Activated CD8-positive, alpha-beta T cell treated with anti-CD3 and anti-CD28 coated beads, Interleukin-2, amount 10 ng/mL, durations not matched to agents 7 days and 5 days (primary cell): ENCODE measurements around the gene CMTM2. TPM values are rescaled to one million over a fixed set of nuclear protein-coding genes. Genes with fewer than 3 reads are reported as not detected.
A peak's percentile ranks its signal among the peaks of the same experiment; 100 is the strongest.

Experiments
- ATAC-seq: fragments of 150-1000 bp; cut with Tn5 transposase; one replicate; pipeline ENCODE4 v1.10.0; 2021; ENCODE audit warnings: moderate library complexity
- CTCF ChIA-PET: fragments of 350-600 bp; sonication (Branson Sonifier 250); formaldehyde crosslinking; loops from one replicate; lab custom pipeline; 2021; ENCODE audit warnings: antibody characterized with exemption; lab: Charles Lee
- POLR2A ChIA-PET: fragments of 350-600 bp; sonication (Branson Sonifier 250); formaldehyde crosslinking; loops from one replicate; lab custom pipeline; 2021; ENCODE audit warnings: antibody characterized with exemption; lab: Charles Lee
- DNase-seq: peaks from one replicate; pipeline ENCODE4 v3.0.0-alpha.2; 2020
- H3K27ac Mint-ChIP-seq: one replicate; pipeline ENCODE4 v1.8.0; 2021; ENCODE audit warnings: mild to moderate bottlenecking, mixed read lengths
- H3K27me3 Mint-ChIP-seq: one replicate; pipeline ENCODE4 v1.8.0; 2021; ENCODE audit warnings: low read depth, mixed read lengths
- H3K36me3 Mint-ChIP-seq: one replicate; pipeline ENCODE4 v1.8.0; 2021; ENCODE audit warnings: low read depth, mixed read lengths
- H3K4me1 Mint-ChIP-seq: one replicate; pipeline ENCODE4 v1.8.0; 2021; ENCODE audit warnings: low read depth, mixed read lengths
- H3K4me3 Mint-ChIP-seq: one replicate; pipeline ENCODE4 v1.8.0; 2021; ENCODE audit warnings: mild to moderate bottlenecking, mixed read lengths
- H3K9me3 Mint-ChIP-seq: one replicate; pipeline ENCODE4 v1.8.0; 2022; ENCODE audit warnings: mixed read lengths; ENCODE audit not compliant: insufficient read depth
- total RNA-seq, 2 experiments: library from RNA; stranded (reverse); gene quantifications; one replicate each; pipeline ENCODE4 v1.2.3, GENCODE V29; 2021

The CMTM2 gene
- total RNA-seq, 2 experiments from 2014 or later: 0.68 to 0.82 TPM

- no peaks in the 10 kb centered on the region for H3K27me3 Mint-ChIP-seq
- H3K36me3 Mint-ChIP-seq: peaks cover 15% of the 10 kb centered on the region
- H3K27ac Mint-ChIP-seq: peak overlapping the region; percentile 78
- ATAC-seq (no peak), DNase-seq (peak; percentile 52)
- CTCF ChIA-PET: interaction anchor here (1.2 to 3.2 kb wide), 3 partner anchors 9 to 77 kb away, joined by 3 to 25 read pairs (median 5); no protein-coding TSS in a partner anchor
- peak overlapping the region; percentile 16 for H3K4me3 Mint-ChIP-seq
- POLR2A ChIA-PET: interaction anchor here (1.0 kb wide), 1 partner anchor 47 kb away, joined by 3 read pairs; the partner anchor contains the start of gene CKLF
- H3K4me1 Mint-ChIP-seq: peaks cover 63% of the 10 kb centered on the region
- no peaks in the 10 kb centered on the region for H3K9me3 Mint-ChIP-seq
These were observed 20.5 kb downstream of the CMTM2 start for GRCh38 chr16:66599726-66600125.

GRCh38 chr16:66600477-66600876, 21.2 kb downstream of the CMTM2 start:
- Mint-ChIP-seq H3K27ac (peak overlapping the region; percentile 37), H3K36me3 (peaks cover 15% of the 10 kb centered on the region), H3K9me3 (no peaks in the 10 kb centered on the region), H3K27me3 (no peaks in the 10 kb centered on the region), H3K4me3 (no peak overlapping the region), H3K4me1 (peaks cover 59% of the 10 kb centered on the region)
- ChIA-PET CTCF (interaction anchor here (1.4 kb wide), 2 partner anchors 8 to 10 kb away, joined by 4 to 5 read pairs; no protein-coding TSS in a partner anchor), POLR2A (no interaction called here)
- ATAC-seq (no peak), DNase-seq (no peak)

- CTCF ChIA-PET: interaction anchor here (1.4 kb wide), 1 partner anchor 11 kb away, joined by 4 read pairs; no protein-coding TSS in a partner anchor
- no peak overlapping the region for H3K4me3 Mint-ChIP-seq
- ATAC-seq: no peak
- no peaks in the 10 kb centered on the region for H3K9me3 Mint-ChIP-seq
- peaks cover 21% of the 10 kb centered on the region for H3K36me3 Mint-ChIP-seq
- H3K27ac Mint-ChIP-seq: no peak overlapping the region
- POLR2A ChIA-PET: no interaction called here
- H3K4me1 Mint-ChIP-seq: peaks cover 62% of the 10 kb centered on the region
- H3K27me3 Mint-ChIP-seq: no peaks in the 10 kb centered on the region
- DNase-seq: no peak
These were observed 22.2 kb downstream of the CMTM2 start for GRCh38 chr16:66601471-66601870.

- Mint-ChIP-seq H3K4me1 (peaks cover 63% of the 10 kb centered on the region), H3K36me3 (peaks cover 37% of the 10 kb centered on the region), H3K27ac (peak overlapping the region; percentile 98), H3K27me3 (no peaks in the 10 kb centered on the region), H3K4me3 (peak overlapping the region; percentile 90), H3K9me3 (no peaks in the 10 kb centered on the region)
- ChIA-PET POLR2A (interaction anchor here (0.6 to 1.8 kb wide), 17 partner anchors 10 to 556 kb away, joined by 3 to 21 read pairs (median 3); partner anchors contain the start of gene CKLF), CTCF (interaction anchor here (0.7 to 2.7 kb wide), 12 partner anchors 9 to 198 kb away, joined by 3 to 19 read pairs (median 4); partner anchors contain the start of gene CKLF)
- ATAC-seq: peak; percentile 69
- peak; percentile 92 for DNase-seq
These were observed 24.5 kb downstream of the CMTM2 start for GRCh38 chr16:66603537-66604375.

- CTCF ChIA-PET: interaction anchor here (0.7 to 2.7 kb wide), 13 partner anchors 9 to 199 kb away, joined by 3 to 19 read pairs (median 4); partner anchors contain the start of gene CKLF
- Mint-ChIP-seq H3K4me1 (peaks cover 57% of the 10 kb centered on the region), H3K4me3 (peak within 1 kb of the TSS; percentile 90), H3K27me3 (no peaks in the 10 kb centered on the region), H3K36me3 (peaks cover 40% of the 10 kb centered on the region), H3K27ac (peak within 1 kb of the TSS; percentile 98), H3K9me3 (no peaks in the 10 kb centered on the region)
- POLR2A ChIA-PET: interaction anchor here (0.6 to 1.8 kb wide), 18 partner anchors 9 to 270 kb away, joined by 3 to 21 read pairs (median 3); partner anchors contain the start of genes CKLF and NAE1
- ATAC-seq: peak; percentile 64
- DNase-seq: peak; percentile 81
These were observed 25.3 kb downstream of the CMTM2 start, which contains the start of gene CMTM3 for GRCh38 chr16:66604376-66605176. CMTM3 (plus strand) TSS chr16:66604704; CDS start chr16:66604806, 102 bp downstream.

GRCh38 chr16:66605177-66605978, 26.1 kb downstream of the CMTM2 start:
- CTCF ChIA-PET: interaction anchor here (0.7 to 4.3 kb wide), 6 partner anchors 42 to 199 kb away, joined by 3 to 48 read pairs (median 12); partner anchors contain the start of gene CKLF
- H3K27me3 Mint-ChIP-seq: no peaks in the 10 kb centered on the region
- peaks cover 51% of the 10 kb centered on the region for H3K4me1 Mint-ChIP-seq

GRCh38 chr16:66605979-66606751, 26.9 kb downstream of the CMTM2 start:
- DNase-seq (peak; percentile 37), ATAC-seq (no peak)
- no peaks in the 10 kb centered on the region for H3K27me3 Mint-ChIP-seq
- POLR2A ChIA-PET: no interaction called here
- no peaks in the 10 kb centered on the region for H3K9me3 Mint-ChIP-seq
- peaks cover 46% of the 10 kb centered on the region for H3K4me1 Mint-ChIP-seq
- peak overlapping the region; percentile 89 for H3K27ac Mint-ChIP-seq
- H3K4me3 Mint-ChIP-seq: peak overlapping the region; percentile 82
- peaks cover 43% of the 10 kb centered on the region for H3K36me3 Mint-ChIP-seq
- CTCF ChIA-PET: interaction anchor here (0.8 to 4.4 kb wide), 7 partner anchors 9 to 200 kb away, joined by 3 to 48 read pairs (median 8); no protein-coding TSS in a partner anchor

More at GRCh38 chr16:66605177-66605978, 26.1 kb downstream of the CMTM2 start:
- POLR2A ChIA-PET: interaction anchor here (0.6 to 1.0 kb wide), 3 partner anchors 53 to 225 kb away, joined by 3 to 7 read pairs (median 3); partner anchors contain the start of genes CKLF and NAE1
- ATAC-seq (peak; percentile 11), DNase-seq (peak; percentile 45)
- peak overlapping the region; percentile 82 for H3K4me3 Mint-ChIP-seq
- peak overlapping the region; percentile 89 for H3K27ac Mint-ChIP-seq
- no peaks in the 10 kb centered on the region for H3K9me3 Mint-ChIP-seq
- peaks cover 45% of the 10 kb centered on the region for H3K36me3 Mint-ChIP-seq

GRCh38 chr16:66608241-66609138, 29.2 kb downstream of the CMTM2 start:
- CTCF ChIA-PET: interaction anchor here (0.6 to 4.4 kb wide), 51 partner anchors 8 to 318 kb away, joined by 3 to 48 read pairs (median 5); partner anchors contain the start of genes CKLF, CMTM2, CMTM4 and DYNC1LI2
- DNase-seq (peak; percentile 85), ATAC-seq (peak; percentile 27)
- H3K36me3 Mint-ChIP-seq: peaks cover 60% of the 10 kb centered on the region
- no peak overlapping the region for H3K4me3 Mint-ChIP-seq
- H3K9me3 Mint-ChIP-seq: no peaks in the 10 kb centered on the region
- peak overlapping the region; percentile 79 for H3K27ac Mint-ChIP-seq
- POLR2A ChIA-PET: interaction anchor here (0.5 to 2.0 kb wide), 5 partner anchors 10 to 1332 kb away, joined by 3 to 8 read pairs (median 5); partner anchors contain the start of gene CKLF
- H3K27me3 Mint-ChIP-seq: no peaks in the 10 kb centered on the region
- H3K4me1 Mint-ChIP-seq: peaks cover 37% of the 10 kb centered on the region

GRCh38 chr16:66609139-66609510, 29.9 kb downstream of the CMTM2 start:
- ChIA-PET CTCF (interaction anchor here (0.6 to 4.4 kb wide), 39 partner anchors 9 to 265 kb away, joined by 3 to 48 read pairs (median 5); partner anchors contain the start of genes CKLF, CMTM2, NAE1 and TK2), POLR2A (interaction anchor here (0.5 to 2.0 kb wide), 4 partner anchors 12 to 1332 kb away, joined by 3 to 8 read pairs (median 6); partner anchors contain the start of gene CKLF)
- ATAC-seq (no peak), DNase-seq (no peak)
- Mint-ChIP-seq H3K27me3 (no peaks in the 10 kb centered on the region), H3K27ac (no peak overlapping the region), H3K4me3 (no peak overlapping the region), H3K9me3 (no peaks in the 10 kb centered on the region), H3K4me1 (peaks cover 32% of the 10 kb centered on the region), H3K36me3 (peaks cover 62% of the 10 kb centered on the region)
